Spleen (tissue), 7 donors: ENCODE results near the gene WDFY2.

Source experiments
- POLR2A ChIP-seq, 3 donors: fragments of 450-650 bp; IDR thresholded peaks; one replicate each; pipeline ENCODE4 v1.5.1; 2017; ENCODE audit warnings: antibody characterized with exemption in 3 of 3, mild to moderate bottlenecking in 1 of 3
- POLR2AphosphoS5 ChIP-seq, 3 donors: sonication (generic); formaldehyde crosslinking; IDR thresholded peaks; one replicate each; pipeline ENCODE4 v1.5.1; 2017; ENCODE audit warnings: antibody characterized with exemption in 3 of 3
- TF ChIP-seq, protein P1 (sequence below), 11 experiments: fragments of 200-600 bp in 7 of 11; fragments of 450-650 bp in 4 of 11; sonication (generic) in 4 of 11; IDR thresholded peaks in 8 of 11; conservative IDR thresholded peaks in 3 of 11; 1 replicate in 7 of 11; 2 replicates in 4 of 11; pipeline versions ENCODE4 v1.4.0 to v1.8.0; 2016 to 2021; ENCODE audit warnings: antibody characterized with exemption in 11 of 11, inconsistent platforms in 4 of 11, mild to moderate bottlenecking in 1 of 11
- donor health status: DM: no; HTN: no; CAD: no; lungs with moderate emphysema.
- donor health status: DM: no; HTN: no; CAD: no.
- donor health status: DM: no; HTN: no; CAD: no.

GRCh38 chr13:51756651-51757050 is 172.4 kb downstream of the WDFY2 start:
- TF ChIP-seq, protein P1, sequence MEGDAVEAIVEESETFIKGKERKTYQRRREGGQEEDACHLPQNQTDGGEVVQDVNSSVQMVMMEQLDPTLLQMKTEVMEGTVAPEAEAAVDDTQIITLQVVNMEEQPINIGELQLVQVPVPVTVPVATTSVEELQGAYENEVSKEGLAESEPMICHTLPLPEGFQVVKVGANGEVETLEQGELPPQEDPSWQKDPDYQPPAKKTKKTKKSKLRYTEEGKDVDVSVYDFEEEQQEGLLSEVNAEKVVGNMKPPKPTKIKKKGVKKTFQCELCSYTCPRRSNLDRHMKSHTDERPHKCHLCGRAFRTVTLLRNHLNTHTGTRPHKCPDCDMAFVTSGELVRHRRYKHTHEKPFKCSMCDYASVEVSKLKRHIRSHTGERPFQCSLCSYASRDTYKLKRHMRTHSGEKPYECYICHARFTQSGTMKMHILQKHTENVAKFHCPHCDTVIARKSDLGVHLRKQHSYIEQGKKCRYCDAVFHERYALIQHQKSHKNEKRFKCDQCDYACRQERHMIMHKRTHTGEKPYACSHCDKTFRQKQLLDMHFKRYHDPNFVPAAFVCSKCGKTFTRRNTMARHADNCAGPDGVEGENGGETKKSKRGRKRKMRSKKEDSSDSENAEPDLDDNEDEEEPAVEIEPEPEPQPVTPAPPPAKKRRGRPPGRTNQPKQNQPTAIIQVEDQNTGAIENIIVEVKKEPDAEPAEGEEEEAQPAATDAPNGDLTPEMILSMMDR (IDR thresholded peaks at IDR 0.05 in 8 of 11, conservative IDR thresholded peaks at IDR 0.05 in 3 of 11) = no peak
- TF ChIP-seq POLR2AphosphoS5 (IDR thresholded peaks at IDR 0.05) = no peak
- no peak for TF ChIP-seq POLR2A (IDR thresholded peaks at IDR 0.05)
